SHP77 treated with DMSO at 0.1 percent for 48 hours (cell line): ENCODE results near the gene COL7A1.

Experiments used
- DNase-seq: peaks from one replicate; lab custom pipeline; 2025; lab: John Stamatoyannopoulos, UW

Gene COL7A1

GRCh38 chr3:48591886-48592518 is 3.1 kb downstream of the COL7A1 start:
- no peak for DNase-seq

- no peak for DNase-seq
These were observed 3.7 kb downstream of the COL7A1 start for GRCh38 chr3:48591436-48591835.

GRCh38 chr3:48588230-48588629 is 6.9 kb downstream of the COL7A1 start:
- DNase-seq, result no peak

- DNase-seq, result no peak
These were observed 7.4 kb downstream of the COL7A1 start for GRCh38 chr3:48587686-48588085.

- DNase-seq, result no peak
These were observed 9.7 kb downstream of the COL7A1 start for GRCh38 chr3:48585411-48585810.

GRCh38 chr3:48584836-48585235 is 10.3 kb downstream of the COL7A1 start:
- DNase-seq, result no peak

- DNase-seq, result no peak
These were observed 13.3 kb downstream of the COL7A1 start for GRCh38 chr3:48581621-48582481.

GRCh38 chr3:48576647-48577046 is 18.5 kb downstream of the COL7A1 start:
- no peak for DNase-seq

- no peak for DNase-seq
These were observed 19.8 kb downstream of the COL7A1 start for GRCh38 chr3:48575366-48575765.

- DNase-seq, result no peak
These were observed 21.1 kb downstream of the COL7A1 start for GRCh38 chr3:48573973-48574585.

GRCh38 chr3:48572517-48572916 is 22.6 kb downstream of the COL7A1 start:
- DNase-seq, result no peak

GRCh38 chr3:48571938-48572337 is 23.2 kb downstream of the COL7A1 start:
- DNase-seq, result no peak

- no peak for DNase-seq
These were observed 25.2 kb downstream of the COL7A1 start for GRCh38 chr3:48569808-48570450.

- no peak for DNase-seq
These were observed 25.7 kb downstream of the COL7A1 start for GRCh38 chr3:48569400-48569799.

GRCh38 chr3:48568476-48568875 is 26.7 kb downstream of the COL7A1 start:
- no peak for DNase-seq

GRCh38 chr3:48567500-48567899 is 27.6 kb downstream of the COL7A1 start:
- no peak for DNase-seq

- no peak for DNase-seq
These were observed 28.0 kb downstream of the COL7A1 start for GRCh38 chr3:48567090-48567489.

GRCh38 chr3:48566401-48566760 is 28.7 kb downstream of the COL7A1 start:
- no peak for DNase-seq

- DNase-seq, result peak; percentile 28
These were observed 29.3 kb downstream of the COL7A1 start for GRCh38 chr3:48565591-48566400.

GRCh38 chr3:48565186-48565585 is 29.9 kb downstream of the COL7A1 start:
- no peak for DNase-seq

GRCh38 chr3:48564667-48565066 is 30.5 kb downstream of the COL7A1 start:
- no peak for DNase-seq

- DNase-seq, result no peak
These were observed 31.1 kb downstream of the COL7A1 start for GRCh38 chr3:48564022-48564421.
